Uterus (tissue), 2 donors: ENCODE results near the gene KRT79.

ENCODE experiments used
- CTCF ChIP-seq, 4 experiments: fragments of 200-600 bp in 2 of 4; fragments of 450-650 bp in 2 of 4; sonication (generic) in 2 of 4; IDR thresholded peaks; one replicate each; pipeline ENCODE4 v1.5.1; 2016 to 2019; ENCODE audit warnings: antibody characterized with exemption in 4 of 4, mild to moderate bottlenecking in 2 of 4, moderate library complexity in 1 of 4
- POLR2A ChIP-seq, 2 donors: fragments of 450-650 bp; IDR thresholded peaks; one replicate each; pipeline ENCODE4 v1.6.1; 2016; ENCODE audit warnings: antibody characterized with exemption in 2 of 2, mild to moderate bottlenecking in 1 of 2, moderate library complexity in 1 of 2

GRCh38 chr12:52798671-52799504 is 35.2 kb downstream of the KRT79 start:
- TF ChIP-seq CTCF (IDR thresholded peaks at IDR 0.05), result no peak
- TF ChIP-seq POLR2A (IDR thresholded peaks at IDR 0.05), result no peak
